GM18858 (cell line): ENCODE results near the gene PLEKHO2.

Experiments used
- ATAC-seq: cut with Tn5 transposase; IDR thresholded peaks from one replicate; pipeline ENCODE4 v1.9.1; 2021; ENCODE audit not compliant: unreplicated experiment

PLEKHO2 gene

GRCh38 chr15:64891561-64891960, 49.8 kb downstream of the PLEKHO2 start:
- ATAC-seq = no peak

GRCh38 chr15:64892847-64893403, 51.2 kb downstream of the PLEKHO2 start:
- ATAC-seq = no peak

GRCh38 chr15:64893481-64894394, 52.0 kb downstream of the PLEKHO2 start:
- peak; percentile 44 for ATAC-seq

- ATAC-seq = no peak
These were observed 52.8 kb downstream of the PLEKHO2 start for GRCh38 chr15:64894395-64895056.

GRCh38 chr15:64895285-64896065, 53.8 kb downstream of the PLEKHO2 start:
- ATAC-seq = no peak

GRCh38 chr15:64896371-64897069, 54.8 kb downstream of the PLEKHO2 start:
- ATAC-seq = no peak

- ATAC-seq = no peak
These were observed 55.8 kb downstream of the PLEKHO2 start for GRCh38 chr15:64897345-64897985.

GRCh38 chr15:64898406-64898805, 56.7 kb downstream of the PLEKHO2 start:
- ATAC-seq = no peak

- no peak for ATAC-seq
These were observed 59.4 kb downstream of the PLEKHO2 start for GRCh38 chr15:64901141-64901540.

- ATAC-seq = no peak
These were observed 60.2 kb downstream of the PLEKHO2 start for GRCh38 chr15:64901914-64902313.

GRCh38 chr15:64902863-64903262, 61.1 kb downstream of the PLEKHO2 start:
- ATAC-seq = no peak

- ATAC-seq = no peak
These were observed 61.7 kb downstream of the PLEKHO2 start for GRCh38 chr15:64903326-64903950.

GRCh38 chr15:64904189-64904588, 62.5 kb downstream of the PLEKHO2 start:
- no peak for ATAC-seq

GRCh38 chr15:64905119-64905831, 63.6 kb downstream of the PLEKHO2 start:
- ATAC-seq = no peak

GRCh38 chr15:64905941-64906340, 64.2 kb downstream of the PLEKHO2 start:
- no peak for ATAC-seq

- ATAC-seq = no peak
These were observed 64.7 kb downstream of the PLEKHO2 start for GRCh38 chr15:64906402-64906801.

- ATAC-seq = no peak
These were observed 66.3 kb downstream of the PLEKHO2 start for GRCh38 chr15:64907991-64908390.

- ATAC-seq = no peak
These were observed 67.8 kb downstream of the PLEKHO2 start for GRCh38 chr15:64909546-64909945.
